Lung (tissue), 12 donors: ENCODE results near the gene EVI5. TPM values are rescaled to one million over a fixed set of nuclear protein-coding genes. Genes with fewer than 3 reads are reported as not detected.

Source experiments
- ATAC-seq: fragments of 200-7000 bp; cut with Tn5 transposase; one replicate; pipeline ENCODE4 v1.9.1; 2020; ENCODE audit warnings: moderate number of reproducible peaks; ENCODE audit not compliant: insufficient read depth, low FRiP score
- DNase-seq, 3 donors: peaks; one replicate each; pipeline ENCODE4 v3.0.0-alpha.2; 2013 to 2017
- H3K27ac ChIP-seq, 2 donors: one replicate each; pipeline ENCODE4 v1.5.1; 2013; ENCODE audit warnings: mild to moderate bottlenecking in 2 of 2, moderate library complexity in 2 of 2, control low read depth in 1 of 2, inconsistent platforms in 1 of 2, low read depth in 1 of 2, low read length in 1 of 2
- H3K27me3 ChIP-seq, 3 donors: one replicate each; pipeline ENCODE4 v1.5.1; 2013; ENCODE audit warnings: low read length in 2 of 3; ENCODE audit not compliant: control insufficient read depth in 3 of 3, insufficient read depth in 3 of 3
- H3K36me3 ChIP-seq, 4 donors: one replicate each; pipeline ENCODE4 v1.5.1; 2013; ENCODE audit warnings: low read length in 4 of 4, mild to moderate bottlenecking in 1 of 4, moderate library complexity in 1 of 4; ENCODE audit not compliant: control insufficient read depth in 4 of 4, insufficient read depth in 4 of 4
- H3K4me1 ChIP-seq, 5 donors: one replicate each; pipeline ENCODE4 v1.5.1; 2013; ENCODE audit warnings: low read length in 5 of 5, mild to moderate bottlenecking in 2 of 5, moderate library complexity in 1 of 5; ENCODE audit not compliant: control insufficient read depth in 5 of 5, insufficient read depth in 5 of 5
- H3K4me3 ChIP-seq: one replicate; pipeline ENCODE4 v1.5.1; 2013; ENCODE audit warnings: mild to moderate bottlenecking, control low read depth, moderate library complexity
- H3K9ac ChIP-seq, 2 donors: one replicate each; pipeline ENCODE4 v1.5.1; 2013; ENCODE audit warnings: low read length in 2 of 2, control low read depth in 1 of 2; ENCODE audit not compliant: insufficient read depth in 1 of 2
- H3K9me3 ChIP-seq, 4 donors: one replicate each; pipeline ENCODE4 v1.5.1; 2013; ENCODE audit warnings: low read length in 3 of 4, mild to moderate bottlenecking in 1 of 4, moderate library complexity in 1 of 4; ENCODE audit not compliant: control insufficient read depth in 4 of 4, insufficient read depth in 3 of 4
- CTCF ChIP-seq: IDR thresholded peaks from 2 replicates; pipeline ENCODE4 v1.5.1; 2012; ENCODE audit warnings: mild to moderate bottlenecking; ENCODE audit errors: control extremely low read depth, extremely low read depth
- WGBS, 2 donors: extraction: QIAGEN DNeasy Blood & Tissue Kit; methylation state at CpG; one replicate each; pipeline ENCODE4 v1.1.7; 2013; 5-methylcytosine and 5-hydroxymethylcytosine counted together
- polyA plus RNA-seq, 2 donors: library from polyadenylated mRNA; stranded (reverse); fragments of 200-250 nt; gene quantifications; one replicate each; pipeline ENCODE4 v1.2.1, GENCODE V29; 2013
- total RNA-seq, 2 donors: library from RNA; depleted of rRNA in 1 of 2; stranded (reverse); fragments of >200 nt in 1 of 2; gene quantifications; one replicate each; pipeline ENCODE4 v1.2.1, GENCODE V29; 2014 to 2021
- donor health status: control.
- donor health status: control.
- donor health status: Bipolar disorder and iron deficiency.
- donor health status: healthy.
- donor health status: DM: yes; HTN: yes; CAD: no.

The EVI5 gene
- total and polyA plus RNA-seq, 4 donors = 4.9 to 88.8 (median 25.1) TPM

DNA sequence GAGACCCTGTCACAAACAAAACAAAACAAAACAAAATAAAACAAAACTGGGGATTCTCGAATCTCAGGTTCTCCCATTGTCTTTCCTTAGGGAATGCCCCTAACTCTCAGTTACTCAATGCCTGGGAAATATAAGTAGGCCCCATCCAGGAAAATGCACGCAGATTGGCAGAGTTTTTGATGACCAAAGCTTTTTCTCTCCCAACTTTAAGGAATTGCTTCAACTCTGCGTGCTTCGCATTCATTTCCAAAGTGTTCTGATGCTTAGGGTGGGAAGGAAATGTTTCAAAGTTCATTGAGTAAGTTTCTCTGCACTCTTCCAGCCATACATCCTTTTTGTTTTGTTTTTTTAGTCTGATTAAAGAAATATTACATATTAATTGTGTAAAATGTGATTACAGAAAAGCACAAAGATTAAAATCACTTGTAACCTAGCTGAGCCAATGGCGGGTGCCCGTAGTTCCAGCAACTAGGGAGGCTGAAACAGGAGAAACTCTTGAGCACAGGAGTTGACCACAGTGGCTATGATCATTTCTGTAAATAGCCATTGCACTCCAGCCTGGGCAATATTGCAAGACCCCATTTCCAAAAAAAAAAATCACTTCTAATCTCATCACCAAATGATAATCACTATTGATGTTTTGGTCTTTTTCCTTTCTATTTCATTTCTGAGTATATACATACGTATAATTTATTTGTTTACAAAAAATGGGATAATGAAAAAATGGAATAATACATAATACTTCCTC, 18.4 kb upstream of the EVI5 start:
- no peak for DNase-seq
- no peaks in the 10 kb centered on the region for H3K36me3 ChIP-seq
- 90 to 92% methylated on average over 7 of the region's 7 CpGs for WGBS, 2 donors
- peaks cover 0 to 9% (median 0%) of the 10 kb centered on the region in 5 donors for H3K4me1 ChIP-seq
- no peaks in the 10 kb centered on the region for H3K9me3 ChIP-seq
- no peak for ATAC-seq
- H3K27me3 ChIP-seq = no peaks in the 10 kb centered on the region
- H3K27ac ChIP-seq = no peak overlapping the region
- no peak overlapping the region for H3K4me3 ChIP-seq
- no peak for TF ChIP-seq CTCF
- H3K9ac ChIP-seq = no peak overlapping the region

DNA sequence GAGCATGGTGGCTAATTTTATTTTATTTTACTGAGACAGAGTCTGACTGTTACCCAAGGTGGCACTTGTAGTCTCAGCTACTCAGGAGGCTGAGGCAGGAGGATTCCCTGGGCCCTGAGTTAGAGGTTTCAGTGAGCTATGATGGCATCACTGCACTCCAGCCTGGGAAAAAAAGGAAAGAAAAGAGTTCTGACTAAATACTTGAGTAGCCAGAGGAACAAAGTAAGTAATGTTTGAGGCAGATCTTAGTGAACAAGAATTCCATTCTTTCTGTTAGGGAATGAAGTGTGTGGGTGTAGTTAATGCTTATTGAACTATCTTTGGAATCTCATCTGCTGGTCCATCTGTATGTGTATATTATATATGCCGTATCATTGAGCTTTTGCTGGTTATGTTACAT, 13.1 kb upstream of the EVI5 start:
- peaks cover 0 to 4% (median 0%) of the 10 kb centered on the region in 4 donors for H3K9me3 ChIP-seq
- ATAC-seq = no peak

GRCh38 chr1:92797297-92797696, 12.4 kb upstream of the EVI5 start:
- no peak for TF ChIP-seq CTCF
- ATAC-seq (no peak), DNase-seq (no peak)
- peaks cover 0 to 4% (median 0%) of the 10 kb centered on the region in 4 donors for H3K9me3 ChIP-seq
- no peaks in the 10 kb centered on the region for H3K4me1 ChIP-seq
- H3K27ac ChIP-seq = no peak overlapping the region
- H3K27me3 ChIP-seq = peaks cover 0 to 4% (median 0%) of the 10 kb centered on the region in 3 donors
- no peak overlapping the region for H3K4me3 ChIP-seq
- H3K36me3 ChIP-seq = no peaks in the 10 kb centered on the region
- no peak overlapping the region for H3K9ac ChIP-seq

More for the DNA sequence above, 13.1 kb upstream of the EVI5 start:
- no peak for TF ChIP-seq CTCF
- H3K27ac ChIP-seq = no peak overlapping the region
- WGBS, 2 donors = 82 to 100% methylated on average over 1 of the region's 1 CpG
- no peaks in the 10 kb centered on the region for H3K36me3 ChIP-seq
- no peaks in the 10 kb centered on the region for H3K27me3 ChIP-seq
- no peaks in the 10 kb centered on the region for H3K4me1 ChIP-seq
- DNase-seq = peak in 1 of 3 donors; percentile 27
- no peak overlapping the region for H3K4me3 ChIP-seq
- H3K9ac ChIP-seq = no peak overlapping the region

DNA sequence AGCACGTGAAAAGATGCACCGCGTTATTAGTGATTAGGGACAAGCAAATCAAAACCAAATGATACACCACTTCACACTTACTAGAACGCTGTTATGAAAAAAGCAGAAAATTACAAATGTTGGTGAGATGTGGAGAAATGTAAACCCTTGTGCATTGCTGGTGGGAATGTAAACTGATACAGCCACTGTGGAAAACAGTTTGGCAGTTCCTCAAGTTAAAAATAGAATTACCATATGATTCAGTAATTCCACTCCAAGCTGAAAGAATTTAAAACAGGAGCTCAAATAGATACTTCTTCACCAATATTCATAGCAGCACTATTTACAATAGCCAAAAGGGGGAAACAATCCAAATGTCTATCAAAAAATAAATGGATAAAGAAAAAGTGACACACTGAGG, 10.3 kb upstream of the EVI5 start:
- Histone ChIP-seq H3K4me1 (no peaks in the 10 kb centered on the region), H3K36me3 (no peaks in the 10 kb centered on the region), H3K27me3 (peaks cover 0 to 8% (median 0%) of the 10 kb centered on the region in 3 donors), H3K9me3 (peaks cover 0 to 4% (median 0%) of the 10 kb centered on the region in 4 donors), H3K27ac (no peak overlapping the region), H3K4me3 (no peak overlapping the region), H3K9ac (no peak overlapping the region)
- no peak for DNase-seq
- no peak for ATAC-seq
- 83 to 91% methylated on average over 4 of the region's 4 CpGs for WGBS, 2 donors
- no peak for TF ChIP-seq CTCF
